H1 (cell line): Measurements from ENCODE around the gene FLRT1. TPM values are rescaled to one million over a fixed set of nuclear protein-coding genes. Genes with fewer than 3 reads are reported as not detected.

Source experiments
- CTCF ChIA-PET: fragments of 300-600 bp; sonication (Branson Sonifier 250); formaldehyde crosslinking; loops from one replicate; lab custom pipeline; 2021; ENCODE audit not compliant: partially characterized antibody; lab: Charles Lee
- POLR2A ChIA-PET: fragments of 300-600 bp; sonication (Branson Sonifier 250); formaldehyde crosslinking; loops from one replicate; lab custom pipeline; 2021; ENCODE audit warnings: inconsistent platforms; ENCODE audit not compliant: partially characterized antibody; lab: Charles Lee
- DNase-seq, 2 experiments: peaks; one replicate each; pipeline versions ENCODE4 v3.0.0 to v3.0.0-alpha.2; 2010 to 2022; ENCODE audit warnings: low spot score in 2 of 2, low read depth in 1 of 2, mixed read lengths in 1 of 2
- FAIRE-seq: peaks from 2 replicates; lab custom pipeline; 2011; peaks lifted over from hg19 to GRCh38; lab: Jason Lieb, UNC
- H2AFZ ChIP-seq: 2 replicates; pipeline ENCODE4 v1.8.1; 2012; ENCODE audit warnings: low read length, inconsistent platforms
- H2AK5ac ChIP-seq: 2 replicates; pipeline ENCODE4 v1.6.1; 2013; ENCODE audit warnings: low read depth, low read length
- H2BK120ac ChIP-seq: replicated peaks from 2 replicates; pipeline ENCODE3; 2013; ENCODE audit warnings: low read depth, low read length, inconsistent platforms
- H2BK12ac ChIP-seq: 2 replicates; pipeline ENCODE4 v1.6.1; 2013; ENCODE audit warnings: low read depth, low read length
- H2BK15ac ChIP-seq: 2 replicates; pipeline ENCODE4 v1.6.1; 2013; ENCODE audit warnings: low read length
- H2BK20ac ChIP-seq: 2 replicates; pipeline ENCODE4 v1.6.1; 2013; ENCODE audit warnings: low read length
- H2BK5ac ChIP-seq: 2 replicates; pipeline ENCODE4 v1.6.1; 2013; ENCODE audit warnings: low read depth, low read length
- H3K14ac ChIP-seq: 2 replicates; pipeline ENCODE4 v1.6.1; 2013; ENCODE audit warnings: inconsistent platforms; ENCODE audit not compliant: insufficient read length
- H3K18ac ChIP-seq: 2 replicates; pipeline ENCODE4 v1.6.1; 2013; ENCODE audit warnings: low read length; ENCODE audit errors: extremely low read depth
- H3K23ac ChIP-seq: 2 replicates; pipeline ENCODE4 v1.6.1; 2013; ENCODE audit warnings: inconsistent platforms; ENCODE audit not compliant: insufficient read length
- H3K23me2 ChIP-seq: 2 replicates; pipeline ENCODE4 v1.6.1; 2013; ENCODE audit warnings: low read depth, low read length
- H3K27ac ChIP-seq: 2 replicates; pipeline ENCODE4 v1.6.1; 2011; ENCODE audit warnings: low read depth, low read length, inconsistent platforms
- H3K27me3 ChIP-seq, 4 experiments: replicated peaks in 1 of 4; 1 replicate in 1 of 4; 2 replicates in 3 of 4; pipeline versions ENCODE4 v1.6.1 to v1.8.1; 2011 to 2013; ENCODE audit warnings: low read length in 3 of 4, mild to moderate bottlenecking in 3 of 4, inconsistent platforms in 2 of 4, mixed read lengths in 2 of 4, moderate library complexity in 1 of 4; ENCODE audit not compliant: control insufficient read depth in 3 of 4, insufficient read depth in 3 of 4; ENCODE audit errors: extremely low read depth in 1 of 4
- H3K36me3 ChIP-seq, 4 experiments: 2 replicates each; pipeline versions ENCODE4 v1.6.1 to v1.8.1; 2011 to 2013; ENCODE audit warnings: mild to moderate bottlenecking in 4 of 4, low read length in 3 of 4, moderate library complexity in 2 of 4, control low read depth in 1 of 4, inconsistent platforms in 1 of 4; ENCODE audit not compliant: insufficient read depth in 4 of 4, control insufficient read depth in 2 of 4
- H3K4ac ChIP-seq: replicated peaks from 2 replicates; pipeline ENCODE3; 2013; ENCODE audit warnings: low read length, low read depth, mixed read lengths, inconsistent platforms; ENCODE audit not compliant: insufficient read length
- H3K4me1 ChIP-seq, 4 experiments: replicated peaks in 1 of 4; 1 replicate in 1 of 4; 2 replicates in 3 of 4; pipeline versions ENCODE4 v1.6.1 to v1.8.1; 2011 to 2013; ENCODE audit warnings: low read length in 3 of 4, inconsistent platforms in 2 of 4, mixed read lengths in 1 of 4; ENCODE audit not compliant: insufficient read depth in 4 of 4, control insufficient read depth in 3 of 4
- H3K4me2 ChIP-seq, 2 experiments: 2 replicates each; pipeline versions ENCODE4 v1.6.1 to v1.8.1; 2011 to 2013; ENCODE audit warnings: low read depth in 2 of 2, low read length in 2 of 2, control low read depth in 1 of 2, inconsistent platforms in 1 of 2, mild to moderate bottlenecking in 1 of 2; ENCODE audit not compliant: insufficient read depth in 1 of 2
- H3K4me3 ChIP-seq, 4 experiments: fragments of 200-600, 300-600 bp in 1 of 4; sonication (generic), shearing (Covaris generic), sonication (Bioruptor Twin) in 1 of 4; 2 replicates each; pipeline versions ENCODE4 v1.5.1 to v1.8.1; 2011 to 2016; ENCODE audit warnings: low read length in 4 of 4, low read depth in 3 of 4, control low read depth in 2 of 4, inconsistent platforms in 2 of 4, mild to moderate bottlenecking in 2 of 4, mixed read lengths in 1 of 4, moderate library complexity in 1 of 4; ENCODE audit not compliant: insufficient read depth in 2 of 4; ENCODE audit errors: extremely low read depth in 1 of 4
- H3K56ac ChIP-seq: replicated peaks from 2 replicates; pipeline ENCODE3; 2013; ENCODE audit warnings: low read depth, mild to moderate bottlenecking, mixed read lengths, low read length, inconsistent platforms; ENCODE audit not compliant: insufficient read length
- H3K79me1 ChIP-seq: 2 replicates; pipeline ENCODE4 v1.6.1; 2013; ENCODE audit warnings: low read depth, low read length, control low read depth
- H3K79me2 ChIP-seq, 2 experiments: 2 replicates each; pipeline versions ENCODE4 v1.6.1 to v1.8.1; 2012 to 2013; ENCODE audit warnings: low read length in 2 of 2, mild to moderate bottlenecking in 2 of 2, inconsistent platforms in 1 of 2; ENCODE audit not compliant: insufficient read depth in 2 of 2, control insufficient read depth in 1 of 2
- H3K9ac ChIP-seq, 4 experiments: replicated peaks in 1 of 4; 1 replicate in 1 of 4; 2 replicates in 3 of 4; pipeline versions ENCODE4 v1.6.1 to v1.8.1; 2011 to 2013; ENCODE audit warnings: low read depth in 3 of 4, low read length in 3 of 4, control low read depth in 2 of 4, mild to moderate bottlenecking in 2 of 4, moderate library complexity in 2 of 4, inconsistent platforms in 1 of 4; ENCODE audit errors: extremely low read depth in 1 of 4
- H3K9me3 ChIP-seq, 2 experiments: 2 replicates each; pipeline versions ENCODE4 v1.6.1 to v1.8.1; 2012 to 2013; ENCODE audit warnings: mild to moderate bottlenecking in 2 of 2, moderate library complexity in 2 of 2, control low read depth in 1 of 2, inconsistent platforms in 1 of 2, low read depth in 1 of 2, low read length in 1 of 2, mixed read lengths in 1 of 2; ENCODE audit not compliant: insufficient read depth in 2 of 2
- H4K20me1 ChIP-seq, 2 experiments: replicated peaks in 1 of 2; 2 replicates each; pipeline versions ENCODE3 to v1.8.1; 2011 to 2013; ENCODE audit warnings: inconsistent platforms in 2 of 2, low read length in 2 of 2, mild to moderate bottlenecking in 1 of 2; ENCODE audit not compliant: insufficient read depth in 2 of 2, control insufficient read depth in 1 of 2
- H4K5ac ChIP-seq: 2 replicates; pipeline ENCODE4 v1.6.1; 2013; ENCODE audit warnings: low read length, low read depth, mixed read lengths, inconsistent platforms; ENCODE audit not compliant: insufficient read length
- H4K8ac ChIP-seq: 2 replicates; pipeline ENCODE4 v1.8.0; 2013; ENCODE audit warnings: mild to moderate bottlenecking, moderate library complexity, low read length, inconsistent platforms; ENCODE audit not compliant: insufficient read depth; ENCODE audit errors: extremely low read depth
- H4K91ac ChIP-seq: replicated peaks from 2 replicates; pipeline ENCODE3; 2013; ENCODE audit warnings: low read length, mixed read lengths, inconsistent platforms; ENCODE audit not compliant: insufficient read length
- CREB1 ChIP-seq: IDR thresholded peaks from 2 replicates; pipeline ENCODE4 v1.6.1; 2012; ENCODE audit warnings: inconsistent platforms
- CTBP2 ChIP-seq: IDR thresholded peaks from 2 replicates; pipeline ENCODE4 v1.7.0; 2011; ENCODE audit warnings: borderline replicate concordance, mild to moderate bottlenecking, moderate library complexity, mixed read lengths, low read length; ENCODE audit not compliant: insufficient read depth, insufficient read length
- EZH2 ChIP-seq: fragments of 200-600 bp; sonication (generic); IDR thresholded peaks from 2 replicates; pipeline ENCODE4 v1.7.1; 2012; ENCODE audit warnings: low read depth, mild to moderate bottlenecking, moderate library complexity, low read length, inconsistent platforms; ENCODE audit not compliant: severe bottlenecking
- JUND ChIP-seq: IDR thresholded peaks from 2 replicates; pipeline ENCODE4 v1.6.1; 2011; ENCODE audit warnings: mild to moderate bottlenecking, improper control_type of control experiment, low read length
- KDM4A ChIP-seq: IDR thresholded peaks from one replicate; pipeline ENCODE4 v1.7.1; 2012; ENCODE audit warnings: low read depth, mild to moderate bottlenecking, moderate library complexity, low read length, inconsistent platforms; ENCODE audit not compliant: severe bottlenecking
- KDM5A ChIP-seq: fragments of 200-600 bp; IDR thresholded peaks from 2 replicates; pipeline ENCODE4 v1.7.1; 2012; ENCODE audit warnings: mild to moderate bottlenecking, low read length, inconsistent platforms, mixed read lengths
- MAX ChIP-seq: IDR thresholded peaks from 2 replicates; pipeline ENCODE4 v1.6.1; 2012; ENCODE audit warnings: inconsistent platforms
- SP1 ChIP-seq: IDR thresholded peaks from 2 replicates; pipeline ENCODE4 v1.6.1; 2011; ENCODE audit warnings: low read depth, low read length
- SP2 ChIP-seq: IDR thresholded peaks from 2 replicates; pipeline ENCODE4 v1.6.1; 2012; ENCODE audit warnings: mild to moderate bottlenecking, low read length, inconsistent platforms
- TAF7 ChIP-seq: optimal IDR thresholded peaks from 2 replicates; pipeline ENCODE3; 2011; ENCODE audit warnings: low read depth, mild to moderate bottlenecking, inconsistent platforms, low read length, moderate library complexity, borderline replicate concordance
- WGBS, 2 experiments: shearing (Covaris generic) in 1 of 2; methylation state at CpG; one replicate each; pipeline versions ENCODE4 v1.1.6 to v1.1.7; 2013 to 2015; ENCODE audit warnings: low lambda C conversion rate in 2 of 2, mixed read lengths in 2 of 2, inconsistent platforms in 1 of 2, low coverage in 1 of 2, missing lambda C conversion rate in 1 of 2; ENCODE audit not compliant: insufficient replicate concordance in 2 of 2, insufficient coverage in 1 of 2, insufficient read length in 1 of 2; ENCODE audit errors: extremely low coverage in 1 of 2, missing lambda C conversion rate in 1 of 2; 5-methylcytosine and 5-hydroxymethylcytosine counted together
- polyA plus RNA-seq, 7 experiments: library from polyadenylated mRNA; depleted of rRNA in 3 of 7; stranded (reverse) in 5 of 7; unstranded in 2 of 7; fragments of >200 nt in 5 of 7; fragments of 200-250 nt in 2 of 7; gene quantifications; 1 replicate in 5 of 7; 2 replicates in 1 of 7; 4 replicates in 1 of 7; pipeline versions ENCODE4 v1.2.1 to v1.2.3, GENCODE V29; 2011 to 2013; ENCODE audit warnings: missing spikeins in 2 of 7, mixed read lengths in 2 of 7
- total RNA-seq: library from RNA; stranded (reverse); fragmentation: NEBNext Ultra II Directional; extraction: Animal tissue kit (Norgen Biotek cat#: 25700); gene quantifications from 2 replicates; pipeline ENCODE4 v1.2.1, GENCODE V29; 2021

Gene FLRT1
- total and polyA plus RNA-seq, 2 of the 8 experiments (the other 6 are each of a cell fraction or from before 2014, with no cell fraction given): 0.14 to 0.28 TPM

GRCh38 chr11:64036087-64037026, 626 bp downstream of the FLRT1 start:
- H3K27me3 ChIP-seq: peaks cover 59 to 92% (median 83%) of the 10 kb centered on the region in 4 experiments
- no peaks in the 10 kb centered on the region for H3K9me3 ChIP-seq
- peak overlapping the region; percentile 32 for H3K18ac ChIP-seq
- peak overlapping the region; percentile 67 to 72 for H3K4me2 ChIP-seq
- H3K4ac ChIP-seq: no peak overlapping the region
- H4K20me1 ChIP-seq: peaks cover 8 to 24% of the 10 kb centered on the region in 2 experiments
- H3K4me3 ChIP-seq: peak overlapping the region; percentile 27 to 67 (median 42)
- H2BK20ac ChIP-seq: no peak overlapping the region
- no peak overlapping the region for H3K14ac ChIP-seq
- H3K56ac ChIP-seq: no peak overlapping the region
- H3K4me1 ChIP-seq: peaks cover 5 to 16% (median 10%) of the 10 kb centered on the region in 4 experiments; a peak in 6 of 7 replicates
- H2BK5ac ChIP-seq: no peak overlapping the region
- WGBS, 2 experiments: 4% methylated on average over 28 of the region's 85 CpGs; no CpG with 5 or more reads in 1 of the 2 experiments
- no peak overlapping the region for H2BK12ac ChIP-seq
- no peak overlapping the region for H3K23ac ChIP-seq
- H3K79me1 ChIP-seq: no peaks in the 10 kb centered on the region
- no peak overlapping the region for H4K91ac ChIP-seq
- H2BK15ac ChIP-seq: no peak overlapping the region
- DNase-seq (no peak), FAIRE-seq (no peak)
- no peak overlapping the region for H2AFZ ChIP-seq
- ChIA-PET POLR2A (interaction anchor here (0.8 to 1.9 kb wide), 8 partner anchors 10 to 195 kb away, joined by 3 to 8 read pairs (median 4); partner anchors contain the start of genes MACROD1 and RCOR2), CTCF (interaction anchor here (1.0 to 21.2 kb wide), 17 partner anchors 10 to 111 kb away, joined by 3 to 291 read pairs (median 4); no protein-coding TSS in a partner anchor)
- no peak overlapping the region for H3K9ac ChIP-seq
- no peak overlapping the region for H4K5ac ChIP-seq
- no peak overlapping the region for H2AK5ac ChIP-seq
- peaks cover 7% of the 10 kb centered on the region; the same call in 1 of the 2 replicates for H3K23me2 ChIP-seq
- H2BK120ac ChIP-seq: no peak overlapping the region
- no peak overlapping the region for H3K27ac ChIP-seq
- H4K8ac ChIP-seq: no peak overlapping the region
- H3K79me2 ChIP-seq: no peaks in the 10 kb centered on the region
- H3K36me3 ChIP-seq: no peaks in the 10 kb centered on the region
- TF ChIP-seq KDM4A (peak; percentile 18), SP2 (no peak), TAF7 (no peak), SP1 (no peak), CREB1 (no peak), JUND (no peak), MAX (no peak), CTBP2 (no peak), KDM5A (no peak), EZH2 (peak; percentile 84)
